ENCODE measurements around the gene ACRV1. TPM values are rescaled to one million over a fixed set of nuclear protein-coding genes. Genes with fewer than 3 reads are reported as not detected.

ACRV1 gene
- total RNA-seq, 1 donor from 2014 or later: 0.52 TPM

DNA sequence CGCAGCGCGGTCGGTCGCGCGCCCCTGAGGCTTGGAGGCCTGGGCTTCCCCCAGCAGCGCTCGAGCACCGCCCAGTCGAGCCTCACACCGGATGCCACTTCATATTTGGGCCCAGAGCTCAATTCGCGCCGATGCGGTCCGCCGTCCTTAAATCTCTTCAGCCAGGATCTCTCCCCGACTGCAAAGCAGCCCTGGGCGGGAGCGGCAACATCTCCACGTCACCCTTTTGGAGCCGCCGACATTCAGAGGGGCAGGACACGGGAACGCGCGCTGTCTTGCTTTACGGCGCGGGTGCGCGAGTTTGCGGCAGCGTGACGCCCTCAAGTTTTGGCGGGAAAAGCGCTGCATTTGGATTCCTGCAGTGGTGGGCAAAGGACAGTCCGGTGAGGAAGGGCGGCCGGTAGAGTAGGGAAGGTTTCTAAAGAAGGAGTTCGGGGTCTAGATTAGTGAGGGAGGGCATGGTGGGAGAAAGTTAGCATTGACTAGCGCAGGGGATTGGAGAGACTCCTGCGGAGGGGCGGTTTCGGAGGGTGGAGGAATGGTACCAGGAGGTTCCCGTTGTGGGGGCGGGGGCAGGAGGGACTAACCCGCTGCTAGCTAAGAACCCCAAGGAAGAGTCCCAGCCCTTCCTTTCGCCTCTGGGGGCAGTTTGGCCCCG, 54.9 kb downstream of the ACRV1 start:
- H3K4me1 ChIP-seq (ENCODE audit: control insufficient read depth in 3 of 3, insufficient read depth in 3 of 3, low read length in 3 of 3): peaks cover 15 to 20% (median 17%) of the 10 kb centered on the region in 3 donors
- H3K4me3 ChIP-seq (ENCODE audit: low read length in 3 of 3): peak overlapping the region; percentile 95 to 96 (median 95)
- peak overlapping the region; percentile 89 for H3K27ac ChIP-seq (ENCODE audit: low read depth, low read length)
- H3K9me3 ChIP-seq (ENCODE audit: control insufficient read depth in 3 of 3, low read length in 3 of 3): no peaks in the 10 kb centered on the region
- H3K9ac ChIP-seq (ENCODE audit: low read depth in 1 of 3, low read length in 3 of 3): peak overlapping the region; percentile 91 to 95 (median 94)
- H3K27me3 ChIP-seq (ENCODE audit: control insufficient read depth in 3 of 3, insufficient read depth in 3 of 3, low read length in 3 of 3): no peaks in the 10 kb centered on the region
- peaks cover 3 to 15% (median 11%) of the 10 kb centered on the region in 3 donors for H3K36me3 ChIP-seq (ENCODE audit: control insufficient read depth in 3 of 3, insufficient read depth in 3 of 3, low read length in 3 of 3)

DNA sequence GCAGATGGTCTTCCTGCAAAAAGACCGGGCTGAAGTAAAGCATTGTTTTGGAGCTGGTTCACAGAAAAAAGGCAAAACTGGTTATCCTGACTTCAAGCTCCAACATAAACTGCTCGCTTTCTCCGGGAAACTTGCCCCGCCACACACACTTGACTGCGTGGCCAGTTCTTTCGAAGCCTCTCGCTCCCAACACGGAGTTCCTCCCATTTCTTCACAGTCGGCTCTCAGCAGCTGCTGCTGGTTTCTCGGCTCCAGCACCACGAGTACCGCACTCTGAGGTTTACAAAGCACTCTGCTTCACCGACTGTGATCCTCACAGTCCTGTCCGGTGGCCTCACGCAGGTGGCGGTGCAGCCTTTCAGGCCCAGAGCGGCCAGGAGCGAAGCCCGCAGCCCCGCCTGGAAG, 55.4 kb downstream of the ACRV1 start:
- Histone ChIP-seq H3K9me3 (ENCODE audit: control insufficient read depth in 3 of 3, low read length in 3 of 3) (no peaks in the 10 kb centered on the region), H3K27me3 (ENCODE audit: control insufficient read depth in 3 of 3, insufficient read depth in 3 of 3, low read length in 3 of 3) (no peaks in the 10 kb centered on the region), H3K4me1 (ENCODE audit: control insufficient read depth in 3 of 3, insufficient read depth in 3 of 3, low read length in 3 of 3) (peaks cover 15 to 20% (median 17%) of the 10 kb centered on the region in 3 donors), H3K36me3 (ENCODE audit: control insufficient read depth in 3 of 3, insufficient read depth in 3 of 3, low read length in 3 of 3) (peaks cover 7 to 20% (median 15%) of the 10 kb centered on the region in 3 donors), H3K27ac (ENCODE audit: low read depth, low read length) (peak overlapping the region; percentile 89), H3K4me3 (ENCODE audit: low read length in 3 of 3) (peak overlapping the region; percentile 95 to 96 (median 95)), H3K9ac (ENCODE audit: low read depth in 1 of 3, low read length in 3 of 3) (peak overlapping the region; percentile 91 to 95 (median 94))

DNA sequence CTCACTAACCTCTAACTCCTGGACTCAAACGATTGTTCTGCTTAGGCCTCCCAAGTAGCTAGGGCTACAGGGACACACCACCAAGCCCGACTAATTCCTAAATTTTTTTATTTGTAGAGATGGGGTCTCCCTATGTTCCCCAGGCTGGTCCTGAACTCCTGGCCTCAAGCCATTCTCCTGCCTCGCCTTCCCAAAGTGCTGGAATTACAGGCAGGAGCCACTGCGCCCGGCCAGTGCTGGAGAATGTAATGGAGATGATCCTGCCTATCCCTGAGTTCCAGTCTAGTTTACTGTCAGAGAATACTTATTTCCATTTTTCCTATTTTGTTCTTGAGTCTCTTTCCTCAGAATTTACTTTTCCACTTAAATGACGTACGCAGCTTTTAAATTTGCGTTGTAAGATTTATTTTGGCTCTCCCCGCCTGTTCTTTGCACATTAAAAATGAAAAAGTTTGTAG, 55.9 kb downstream of the ACRV1 start, which contains the start of gene CHEK1:
Gene CHEK1, plus strand, starts transcription at position 408 of the 458 bp plus-strand sequence. CDS start 1,606 bp downstream, outside the sequence.
- H3K9me3 ChIP-seq (ENCODE audit: control insufficient read depth in 3 of 3, low read length in 3 of 3): no peaks in the 10 kb centered on the region
- H3K27ac ChIP-seq (ENCODE audit: low read depth, low read length): peak within 1 kb of the TSS; percentile 89
- H3K27me3 ChIP-seq (ENCODE audit: control insufficient read depth in 3 of 3, insufficient read depth in 3 of 3, low read length in 3 of 3): no peaks in the 10 kb centered on the region
- H3K9ac ChIP-seq (ENCODE audit: low read depth in 1 of 3, low read length in 3 of 3): peak within 1 kb of the TSS; percentile 91 to 95 (median 94)
- H3K4me3 ChIP-seq (ENCODE audit: low read length in 3 of 3): peak within 1 kb of the TSS; percentile 95 to 96 (median 95)
- peaks cover 15 to 20% (median 17%) of the 10 kb centered on the region in 3 donors for H3K4me1 ChIP-seq (ENCODE audit: control insufficient read depth in 3 of 3, insufficient read depth in 3 of 3, low read length in 3 of 3)
- peaks cover 10 to 25% (median 19%) of the 10 kb centered on the region in 3 donors for H3K36me3 ChIP-seq (ENCODE audit: control insufficient read depth in 3 of 3, insufficient read depth in 3 of 3, low read length in 3 of 3)

DNA sequence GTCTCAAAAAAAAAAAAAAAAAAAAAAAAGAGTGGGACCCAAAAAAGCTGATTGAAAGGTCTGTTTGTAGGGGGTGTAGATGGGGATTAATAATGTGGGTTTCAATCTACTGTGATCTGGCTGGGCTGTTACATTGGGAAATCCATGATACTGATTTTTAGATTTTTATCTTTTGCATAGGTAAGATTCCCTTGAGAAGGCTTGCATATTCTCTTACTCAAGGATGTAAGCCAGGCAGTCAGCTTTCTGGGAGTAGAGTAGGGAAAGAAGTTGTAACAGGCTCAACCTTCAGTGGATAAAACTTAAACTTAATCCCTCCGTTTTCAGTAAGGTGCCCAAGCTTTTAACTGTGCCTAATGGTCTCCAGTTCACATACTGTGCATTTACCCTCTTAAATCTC, 57.6 kb downstream of the ACRV1 start:
- H3K27ac ChIP-seq (ENCODE audit: low read depth, low read length): no peak overlapping the region
- H3K36me3 ChIP-seq (ENCODE audit: control insufficient read depth in 3 of 3, insufficient read depth in 3 of 3, low read length in 3 of 3): peaks cover 19 to 40% (median 36%) of the 10 kb centered on the region in 3 donors
- H3K9me3 ChIP-seq (ENCODE audit: control insufficient read depth in 3 of 3, low read length in 3 of 3): no peaks in the 10 kb centered on the region
- no peaks in the 10 kb centered on the region for H3K27me3 ChIP-seq (ENCODE audit: control insufficient read depth in 3 of 3, insufficient read depth in 3 of 3, low read length in 3 of 3)
- H3K4me3 ChIP-seq (ENCODE audit: low read length in 3 of 3): no peak overlapping the region
- H3K4me1 ChIP-seq (ENCODE audit: control insufficient read depth in 3 of 3, insufficient read depth in 3 of 3, low read length in 3 of 3): peaks cover 15 to 20% (median 17%) of the 10 kb centered on the region in 3 donors
- H3K9ac ChIP-seq (ENCODE audit: low read depth in 1 of 3, low read length in 3 of 3): no peak overlapping the region

DNA sequence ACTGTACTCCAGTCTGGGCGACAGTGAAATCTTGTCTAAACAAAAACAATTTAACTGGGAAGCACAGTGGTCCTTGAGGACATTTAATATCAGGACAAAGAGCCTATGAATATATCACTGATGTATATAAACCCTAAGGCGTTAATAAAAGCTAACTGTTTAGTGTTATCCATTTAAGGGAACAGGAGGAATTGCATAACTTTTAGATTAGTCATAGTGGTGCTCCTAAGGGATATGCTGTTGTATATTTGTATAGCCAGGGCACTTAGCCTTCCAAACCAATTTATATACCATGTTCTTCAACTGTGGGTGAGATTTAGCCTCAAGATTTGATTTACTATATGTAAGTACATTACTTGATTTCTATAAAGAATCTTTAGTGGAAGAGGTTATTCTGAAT, 58.7 kb downstream of the ACRV1 start:
- Histone ChIP-seq H3K4me1 (ENCODE audit: control insufficient read depth in 3 of 3, insufficient read depth in 3 of 3, low read length in 3 of 3) (peaks cover 15 to 20% (median 17%) of the 10 kb centered on the region in 3 donors), H3K4me3 (ENCODE audit: low read length in 3 of 3) (no peak overlapping the region), H3K27ac (ENCODE audit: low read depth, low read length) (no peak overlapping the region), H3K36me3 (ENCODE audit: control insufficient read depth in 3 of 3, insufficient read depth in 3 of 3, low read length in 3 of 3) (peaks cover 22 to 50% (median 47%) of the 10 kb centered on the region in 3 donors), H3K9me3 (ENCODE audit: control insufficient read depth in 3 of 3, low read length in 3 of 3) (no peaks in the 10 kb centered on the region), H3K27me3 (ENCODE audit: control insufficient read depth in 3 of 3, insufficient read depth in 3 of 3, low read length in 3 of 3) (no peaks in the 10 kb centered on the region), H3K9ac (ENCODE audit: low read depth in 1 of 3, low read length in 3 of 3) (no peak overlapping the region)

Small RNA genes within 50 kb of the gene (small RNA-seq; reads per million reads assigned to genes)
- gene RNU2-35P: 0.23 reads per million, percentile 10 among the genes with 10 or more reads in this experiment

Other genes starting within 250 kb of the ACRV1 start
- gene FEZ1, start 184.6 kb downstream of the ACRV1 start, total RNA-seq: 9.9 TPM
- gene EI24, start 111.4 kb downstream of the ACRV1 start, total RNA-seq: 90.8 TPM
- 129 TPM for gene STT3A, start 88.0 kb downstream of the ACRV1 start, total RNA-seq
- gene CHEK1, start 55.7 kb downstream of the ACRV1 start, total RNA-seq: 9.4 TPM
- not detected for gene PATE1, start 65.4 kb upstream of the ACRV1 start, total RNA-seq
- not detected for gene PATE2, start 98.0 kb upstream of the ACRV1 start, total RNA-seq
- not detected for gene PATE3, start 107.3 kb upstream of the ACRV1 start, total RNA-seq
- gene PATE4, start 152.5 kb upstream of the ACRV1 start, total RNA-seq: not detected
- gene HYLS1, start 206.8 kb upstream of the ACRV1 start, total RNA-seq: 5.2 TPM
- 8.4 TPM for gene PUS3, start 222.4 kb upstream of the ACRV1 start, total RNA-seq
- under 0.01 TPM for gene DDX25, start 223.7 kb upstream of the ACRV1 start, total RNA-seq